ENCODE data around the gene COPE. TPM values are rescaled to one million over a fixed set of nuclear protein-coding genes. Genes with fewer than 3 reads are reported as not detected.

COPE gene
- 141 and 191 TPM in 2 replicates for total RNA-seq

DNA sequence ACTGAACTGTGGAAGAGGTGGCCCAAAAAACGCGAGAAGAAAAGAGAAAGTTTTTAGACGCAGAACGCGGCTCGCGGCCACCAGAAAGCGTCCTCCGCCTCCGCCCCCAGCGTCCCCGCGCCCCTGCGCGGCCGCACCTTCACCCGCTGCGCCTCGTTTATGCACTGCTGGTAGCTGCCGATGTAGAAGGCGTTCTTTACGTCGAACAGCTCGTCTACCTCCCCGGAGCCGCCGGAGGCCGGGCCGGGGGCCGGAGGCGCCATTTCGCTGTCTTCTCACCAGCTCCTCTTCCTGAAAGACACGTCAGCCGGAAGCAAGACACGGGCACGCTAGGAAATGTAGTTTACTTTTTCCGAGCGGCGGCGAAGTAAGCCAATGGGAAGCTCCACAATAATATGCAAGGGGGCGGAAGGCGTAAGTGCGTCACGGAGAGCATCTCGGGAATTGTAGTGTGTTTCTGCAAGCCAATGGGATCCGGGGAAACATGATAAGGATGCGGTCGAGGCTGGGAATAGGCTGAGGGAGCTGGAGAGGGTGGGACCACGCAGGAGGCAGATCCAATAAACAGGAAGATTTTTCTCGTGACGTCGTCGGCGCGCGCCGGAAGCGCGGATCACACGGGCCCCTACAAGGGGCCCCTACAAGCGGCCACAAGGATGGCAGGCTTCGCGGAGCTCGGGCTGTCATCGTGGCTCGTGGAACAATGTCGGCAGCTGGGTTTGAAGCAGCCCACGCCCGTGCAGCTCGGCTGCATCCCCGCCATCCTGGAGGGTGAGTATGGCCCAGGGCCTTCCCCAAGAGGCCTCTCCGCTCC, at the start of gene COPE, which contains the start of gene DDX49:
Gene COPE, minus strand, starts transcription at position 302 of the 814 bp plus-strand sequence. Its CDS starts 39 bp downstream, at position 263.
Gene DDX49, plus strand, starts transcription at position 630 of the 814 bp plus-strand sequence. Its CDS starts 27 bp downstream, at position 657.

DNA sequence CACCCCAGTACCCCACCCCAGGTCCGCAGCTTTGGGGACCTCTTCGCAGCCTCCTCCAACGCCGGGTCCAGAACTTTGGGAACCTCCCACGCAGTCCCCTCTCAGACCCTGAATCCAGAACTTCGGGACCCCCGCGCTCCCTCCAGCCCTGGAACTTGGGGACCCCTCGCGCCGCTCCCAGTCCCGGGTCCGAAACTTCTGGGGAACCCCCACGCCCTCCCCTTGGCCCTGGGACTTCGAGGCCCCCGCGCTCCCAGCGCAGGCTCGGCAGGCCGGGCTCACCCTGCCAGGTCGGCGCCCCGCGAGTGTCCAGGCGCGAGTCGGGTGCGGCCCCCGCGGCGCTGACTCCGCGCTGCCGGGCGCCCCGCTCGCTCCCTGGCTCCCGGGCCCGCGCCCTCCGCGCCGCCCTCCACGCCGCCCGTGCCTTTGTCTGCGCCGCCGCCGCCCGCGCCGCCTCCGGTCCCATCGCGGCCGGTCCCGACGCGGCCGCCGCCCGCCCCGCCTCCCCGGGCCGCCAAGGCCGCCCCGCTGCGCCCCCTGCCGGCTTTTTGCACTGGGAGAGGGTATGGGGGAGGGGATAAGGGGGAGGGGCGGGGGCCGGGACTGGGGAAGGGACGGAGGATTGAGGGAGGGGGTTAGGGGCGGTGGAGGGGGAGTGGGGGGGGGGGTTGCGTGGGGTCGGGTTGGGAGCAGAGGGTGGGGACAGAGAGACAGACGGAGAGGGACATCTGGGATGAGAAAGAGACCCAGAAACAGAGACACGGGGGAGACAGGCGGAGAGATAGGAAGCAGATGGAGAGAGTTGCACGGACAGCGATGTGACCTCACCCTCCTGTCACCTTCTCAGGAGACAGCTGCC, 21.8 kb upstream of the COPE start, which contains the start of gene HOMER3:
Gene HOMER3, minus strand, starts transcription at position 449 of the 859 bp plus-strand sequence. CDS start 2,235 bp downstream, outside the sequence.

DNA sequence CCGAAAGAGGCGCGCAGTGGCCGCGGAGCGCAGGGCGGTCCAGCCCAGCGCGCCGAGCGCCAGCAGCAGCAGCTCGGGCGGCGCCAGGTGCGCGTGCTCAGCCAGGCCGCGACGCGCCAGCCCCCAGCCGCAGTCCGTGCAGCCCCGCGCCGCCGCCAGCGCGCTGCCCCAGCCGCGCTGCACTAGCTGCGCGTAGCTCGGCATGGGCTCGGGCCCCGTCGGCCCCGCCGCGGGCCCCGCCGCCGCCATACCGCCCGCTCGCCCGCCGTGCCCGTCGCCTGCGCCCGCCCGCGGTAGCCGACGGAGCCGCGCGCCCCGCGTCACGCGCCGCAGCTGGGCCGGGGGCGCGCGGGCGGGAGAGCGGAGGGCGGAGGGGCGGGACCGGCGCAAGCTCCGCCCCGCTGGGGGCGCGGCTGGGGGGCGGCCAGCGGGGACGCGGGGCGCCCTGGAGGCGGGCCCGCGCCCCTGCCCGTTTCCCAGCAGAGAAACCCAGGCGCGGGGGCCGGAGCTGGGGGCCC, 23.3 kb downstream of the COPE start, which contains the start of gene CERS1:
Gene CERS1, minus strand, starts transcription at position 335 of the 518 bp plus-strand sequence. Its CDS starts 86 bp downstream, at position 249.

Other genes starting within 250 kb of the COPE start
- 0.65 and 0.86 TPM in 2 replicates for gene CRTC1, start 235.7 kb downstream of the COPE start, total RNA-seq
- gene COMP, start 128.1 kb downstream of the COPE start, total RNA-seq = under 0.01 TPM in 1 of 2 replicates, not detected in the other
- gene UPF1, start 87.4 kb downstream of the COPE start, total RNA-seq = 45.8 and 52.3 TPM in 2 replicates
- 1.8 and 2.2 TPM in 2 replicates for gene CERS1, start 23.2 kb downstream of the COPE start, total RNA-seq
- gene DDX49, start 328 bp upstream of the COPE start, total RNA-seq = 36.8 and 39.4 TPM in 2 replicates
- gene HOMER3, start 21.8 kb upstream of the COPE start, total RNA-seq = 86.9 and 124 TPM in 2 replicates
- 13.3 and 14.4 TPM in 2 replicates for gene SUGP2, start 114.1 kb upstream of the COPE start, total RNA-seq
- 37.1 and 38.9 TPM in 2 replicates for gene ARMC6, start 114.2 kb upstream of the COPE start, total RNA-seq
- gene SLC25A42, start 144.6 kb upstream of the COPE start, total RNA-seq = 4.1 and 4.3 TPM in 2 replicates
- gene TMEM161A, start 219.1 kb upstream of the COPE start, total RNA-seq = 9.6 and 14.1 TPM in 2 replicates